ENCODE data around the gene COL18A1.
"Not testable (repeated sequence)": the region's sequence is repeated elsewhere in the genome, so short reads cannot be mapped to it uniquely, and the experiment has no call there.

COL18A1 gene

GRCh38 chr21:45499970-45500577 is 95.1 kb downstream of the COL18A1 start:
- Histone ChIP-seq H3K9me3 (ENCODE audit: low read length) (no peaks in the 10 kb centered on the region), H3K27ac (ENCODE audit: low read depth, low read length) (no peak overlapping the region), H3K36me3 (ENCODE audit: insufficient read depth, low read length) (peaks cover 21% of the 10 kb centered on the region), H3K9ac (ENCODE audit: low read length) (no peak overlapping the region), H3K4me3 (ENCODE audit: low read depth in 1 of 2, low read length in 2 of 2) (no peak overlapping the region), H3K4me1 (ENCODE audit: insufficient read depth, low read length) (no peaks in the 10 kb centered on the region), H3K27me3 (ENCODE audit: control insufficient read depth in 1 of 2, insufficient read depth in 2 of 2, low read length in 2 of 2) (no peaks in the 10 kb centered on the region)

- H3K9ac ChIP-seq (ENCODE audit: low read length); H3K9me3 ChIP-seq (ENCODE audit: low read length); H3K27me3 ChIP-seq (ENCODE audit: control insufficient read depth in 1 of 2, insufficient read depth in 2 of 2, low read length in 2 of 2); H3K27ac ChIP-seq (ENCODE audit: low read depth, low read length); H3K4me1 ChIP-seq (ENCODE audit: insufficient read depth, low read length); H3K4me3 ChIP-seq (ENCODE audit: low read depth in 1 of 2, low read length in 2 of 2): not testable (repeated sequence)
- H3K36me3 ChIP-seq (ENCODE audit: insufficient read depth, low read length): peaks cover 11% of the 10 kb centered on the region
Observed at GRCh38 chr21:45501081-45502005, 96.4 kb downstream of the COL18A1 start.

DNA sequence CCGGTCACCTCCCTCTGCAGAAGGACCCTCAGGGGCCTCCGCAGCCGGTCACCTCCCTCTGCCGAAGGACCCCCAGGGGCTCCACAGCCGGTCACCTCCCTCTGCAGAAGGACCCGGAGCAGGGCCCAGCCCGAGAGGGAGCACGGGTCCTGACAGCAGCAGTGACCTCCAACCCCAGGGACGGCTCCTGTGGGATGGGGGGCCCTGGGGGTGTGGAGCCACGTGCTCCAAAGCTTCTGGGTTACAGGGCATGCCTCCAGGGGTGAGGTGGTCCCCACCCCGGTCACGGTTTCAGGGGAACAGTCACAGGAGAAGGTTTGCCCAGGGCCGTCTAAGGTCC is 97.0 kb downstream of the COL18A1 start:
- Histone ChIP-seq H3K4me3 (ENCODE audit: low read depth in 1 of 2, low read length in 2 of 2) (no peak overlapping the region), H3K4me1 (ENCODE audit: insufficient read depth, low read length) (no peaks in the 10 kb centered on the region), H3K9ac (ENCODE audit: low read length) (no peak overlapping the region), H3K27me3 (ENCODE audit: control insufficient read depth in 1 of 2, insufficient read depth in 2 of 2, low read length in 2 of 2) (no peaks in the 10 kb centered on the region), H3K36me3 (ENCODE audit: insufficient read depth, low read length) (peaks cover 6% of the 10 kb centered on the region), H3K9me3 (ENCODE audit: low read length) (no peaks in the 10 kb centered on the region), H3K27ac (ENCODE audit: low read depth, low read length) (no peak overlapping the region)

DNA sequence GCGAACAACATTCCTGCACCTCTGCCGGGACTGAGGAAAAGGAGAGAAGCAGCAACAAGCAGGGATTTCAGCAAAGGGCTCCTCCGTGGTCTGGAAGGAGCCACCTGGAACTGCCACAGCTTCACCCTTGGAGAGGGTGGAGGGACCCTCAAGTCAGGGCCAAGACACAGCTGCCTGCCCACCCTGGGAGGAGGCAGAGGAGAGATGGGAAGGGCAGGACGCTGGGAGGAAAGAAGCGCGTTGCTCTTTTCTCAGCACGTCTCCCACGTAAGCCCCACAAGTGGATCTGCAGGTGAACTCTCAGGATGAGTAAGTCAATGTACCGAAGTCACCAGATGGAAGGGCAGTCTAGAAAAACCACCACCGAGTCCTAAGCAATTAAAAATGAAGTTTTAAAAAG is 97.6 kb downstream of the COL18A1 start:
- no peaks in the 10 kb centered on the region for H3K4me1 ChIP-seq (ENCODE audit: insufficient read depth, low read length)
- H3K27ac ChIP-seq (ENCODE audit: low read depth, low read length): no peak overlapping the region
- H3K4me3 ChIP-seq (ENCODE audit: low read depth in 1 of 2, low read length in 2 of 2): no peak overlapping the region
- no peaks in the 10 kb centered on the region for H3K9me3 ChIP-seq (ENCODE audit: low read length)
- no peaks in the 10 kb centered on the region for H3K27me3 ChIP-seq (ENCODE audit: control insufficient read depth in 1 of 2, insufficient read depth in 2 of 2, low read length in 2 of 2)
- peaks cover 6% of the 10 kb centered on the region for H3K36me3 ChIP-seq (ENCODE audit: insufficient read depth, low read length)
- no peak overlapping the region for H3K9ac ChIP-seq (ENCODE audit: low read length)

- not testable (repeated sequence) for H3K27me3 ChIP-seq (ENCODE audit: control insufficient read depth in 1 of 2, insufficient read depth in 2 of 2, low read length in 2 of 2); H3K36me3 ChIP-seq (ENCODE audit: insufficient read depth, low read length); H3K4me3 ChIP-seq (ENCODE audit: low read depth in 1 of 2, low read length in 2 of 2); H3K9me3 ChIP-seq (ENCODE audit: low read length); H3K9ac ChIP-seq (ENCODE audit: low read length); H3K27ac ChIP-seq (ENCODE audit: low read depth, low read length); H3K4me1 ChIP-seq (ENCODE audit: insufficient read depth, low read length)
Observed at GRCh38 chr21:45503226-45503625, 98.3 kb downstream of the COL18A1 start.

DNA sequence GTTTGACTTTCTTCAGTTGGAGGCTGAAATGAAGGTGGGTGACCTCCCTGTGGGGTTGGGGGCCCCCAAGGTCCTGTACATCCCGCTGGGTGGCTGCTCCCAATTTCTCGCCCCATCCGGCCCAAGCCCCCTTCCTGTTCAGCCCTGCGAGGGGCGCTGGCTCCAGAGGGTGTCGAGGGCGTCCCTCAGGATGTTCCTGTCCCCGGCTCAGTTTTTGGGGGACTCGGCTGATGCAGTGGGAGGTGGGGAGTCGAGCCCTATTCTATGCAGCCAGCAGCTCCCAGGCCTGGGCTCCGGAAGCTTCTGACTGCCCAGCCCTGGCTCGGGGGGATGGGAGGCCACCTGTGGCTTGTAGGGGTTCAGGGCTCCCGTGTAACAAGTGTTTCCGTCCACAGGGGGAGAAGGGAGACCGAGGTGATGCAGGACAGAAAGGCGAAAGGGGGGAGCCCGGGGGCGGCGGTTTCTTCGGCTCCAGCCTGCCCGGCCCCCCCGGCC is 99.1 kb downstream of the COL18A1 start:
- H3K9ac ChIP-seq (ENCODE audit: low read length): no peak overlapping the region
- H3K27ac ChIP-seq (ENCODE audit: low read depth, low read length): no peak overlapping the region
- no peaks in the 10 kb centered on the region for H3K9me3 ChIP-seq (ENCODE audit: low read length)
- H3K27me3 ChIP-seq (ENCODE audit: control insufficient read depth in 1 of 2, insufficient read depth in 2 of 2, low read length in 2 of 2): no peaks in the 10 kb centered on the region
- no peaks in the 10 kb centered on the region for H3K36me3 ChIP-seq (ENCODE audit: insufficient read depth, low read length)
- no peaks in the 10 kb centered on the region for H3K4me1 ChIP-seq (ENCODE audit: insufficient read depth, low read length)
- H3K4me3 ChIP-seq (ENCODE audit: low read depth in 1 of 2, low read length in 2 of 2): no peak overlapping the region

GRCh38 chr21:45504516-45505415 is 99.8 kb downstream of the COL18A1 start:
- no peak overlapping the region for H3K27ac ChIP-seq (ENCODE audit: low read depth, low read length)
- no peak overlapping the region for H3K4me3 ChIP-seq (ENCODE audit: low read depth in 1 of 2, low read length in 2 of 2)
- no peaks in the 10 kb centered on the region for H3K4me1 ChIP-seq (ENCODE audit: insufficient read depth, low read length)
- H3K9ac ChIP-seq (ENCODE audit: low read length): no peak overlapping the region
- H3K9me3 ChIP-seq (ENCODE audit: low read length): no peaks in the 10 kb centered on the region
- H3K36me3 ChIP-seq (ENCODE audit: insufficient read depth, low read length): no peaks in the 10 kb centered on the region
- H3K27me3 ChIP-seq (ENCODE audit: control insufficient read depth in 1 of 2, insufficient read depth in 2 of 2, low read length in 2 of 2): no peaks in the 10 kb centered on the region

DNA sequence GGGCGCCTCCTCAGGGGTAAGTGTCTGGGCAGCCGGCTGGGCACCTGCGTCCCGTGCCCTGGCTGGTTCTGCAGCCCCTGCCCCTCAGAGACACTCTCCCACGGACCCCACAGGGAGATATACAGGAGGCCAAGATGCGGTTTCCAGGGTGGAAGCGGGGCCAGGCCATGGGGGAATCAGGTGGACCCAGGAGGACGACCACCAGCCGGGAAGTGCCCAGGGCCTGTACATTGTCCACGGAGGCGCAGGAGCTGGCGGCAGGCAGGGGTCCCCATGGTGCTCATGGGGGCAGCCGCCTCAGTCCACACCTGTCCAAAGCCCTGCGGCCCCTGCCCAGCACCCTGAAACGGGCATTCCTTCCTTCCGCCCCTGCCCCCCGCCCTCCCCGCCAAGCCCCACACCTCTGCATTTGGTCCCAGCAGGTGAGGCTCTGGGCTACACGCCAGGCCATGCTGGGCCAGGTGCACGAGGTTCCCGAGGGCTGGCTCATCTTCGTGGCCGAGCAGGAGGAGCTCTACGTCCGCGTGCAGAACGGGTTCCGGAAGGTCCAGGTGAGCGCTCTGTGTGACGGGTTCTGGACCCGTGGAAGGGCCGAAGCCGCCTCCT is 100.6 kb downstream of the COL18A1 start:
- no peak overlapping the region for H3K4me3 ChIP-seq (ENCODE audit: low read depth in 1 of 2, low read length in 2 of 2)
- no peak overlapping the region for H3K9ac ChIP-seq (ENCODE audit: low read length)
- H3K9me3 ChIP-seq (ENCODE audit: low read length): no peaks in the 10 kb centered on the region
- H3K36me3 ChIP-seq (ENCODE audit: insufficient read depth, low read length): no peaks in the 10 kb centered on the region
- H3K27me3 ChIP-seq (ENCODE audit: control insufficient read depth in 1 of 2, insufficient read depth in 2 of 2, low read length in 2 of 2): no peaks in the 10 kb centered on the region
- no peaks in the 10 kb centered on the region for H3K4me1 ChIP-seq (ENCODE audit: insufficient read depth, low read length)
- H3K27ac ChIP-seq (ENCODE audit: low read depth, low read length): no peak overlapping the region

GRCh38 chr21:45506241-45506817 is 101.4 kb downstream of the COL18A1 start:
- Histone ChIP-seq H3K9me3 (ENCODE audit: low read length) (no peaks in the 10 kb centered on the region), H3K4me1 (ENCODE audit: insufficient read depth, low read length) (no peaks in the 10 kb centered on the region), H3K27ac (ENCODE audit: low read depth, low read length) (no peak overlapping the region), H3K9ac (ENCODE audit: low read length) (no peak overlapping the region), H3K4me3 (ENCODE audit: low read depth in 1 of 2, low read length in 2 of 2) (no peak overlapping the region), H3K27me3 (ENCODE audit: control insufficient read depth in 1 of 2, insufficient read depth in 2 of 2, low read length in 2 of 2) (no peaks in the 10 kb centered on the region), H3K36me3 (ENCODE audit: insufficient read depth, low read length) (no peaks in the 10 kb centered on the region)

DNA sequence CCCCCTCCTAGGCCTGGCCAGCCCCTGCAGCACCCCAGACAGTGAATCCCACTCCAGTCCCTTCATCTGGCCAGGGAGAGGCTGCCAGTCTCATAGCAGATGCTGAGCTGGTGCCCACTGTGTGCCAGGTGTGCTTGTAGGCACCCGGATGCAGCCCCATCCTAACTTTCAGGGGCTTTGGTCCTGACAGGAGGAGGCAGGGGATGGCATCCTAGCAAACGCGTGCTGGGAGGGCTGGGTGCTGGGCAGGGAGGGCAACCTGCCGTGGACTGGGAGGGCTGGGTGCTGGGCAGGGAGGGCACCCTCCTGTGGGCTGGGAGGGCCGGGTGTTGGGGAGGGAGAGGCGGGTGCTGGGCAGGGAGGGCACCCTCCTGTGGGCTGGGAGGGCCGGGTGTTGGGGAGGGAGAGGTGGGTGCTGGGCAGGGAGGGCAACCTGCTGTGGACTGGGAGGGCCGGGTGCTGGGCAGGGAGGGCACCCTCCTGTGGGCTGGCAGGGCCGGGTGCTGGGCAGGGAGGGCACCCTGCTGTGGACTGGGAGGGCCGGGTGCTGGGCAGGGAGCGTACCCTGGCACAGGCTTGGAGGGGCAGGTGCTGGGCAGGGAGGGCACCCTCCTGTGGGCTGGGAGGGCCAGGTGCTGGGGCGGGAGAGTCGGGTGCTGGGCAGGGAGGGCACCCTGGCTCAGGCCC is 102.0 kb downstream of the COL18A1 start:
- no peaks in the 10 kb centered on the region for H3K36me3 ChIP-seq (ENCODE audit: insufficient read depth, low read length)
- H3K4me1 ChIP-seq (ENCODE audit: insufficient read depth, low read length): no peaks in the 10 kb centered on the region
- H3K9me3 ChIP-seq (ENCODE audit: low read length): no peaks in the 10 kb centered on the region
- H3K27me3 ChIP-seq (ENCODE audit: control insufficient read depth in 1 of 2, insufficient read depth in 2 of 2, low read length in 2 of 2): no peaks in the 10 kb centered on the region
- no peak overlapping the region for H3K4me3 ChIP-seq (ENCODE audit: low read depth in 1 of 2, low read length in 2 of 2)
- H3K27ac ChIP-seq (ENCODE audit: low read depth, low read length): no peak overlapping the region
- H3K9ac ChIP-seq (ENCODE audit: low read length): no peak overlapping the region
